ENCODE data around the gene BNIP3.
"Not testable (repeated sequence)": the region's sequence is repeated elsewhere in the genome, so short reads cannot be mapped to it uniquely, and the experiment has no call there.

BNIP3 gene

DNA sequence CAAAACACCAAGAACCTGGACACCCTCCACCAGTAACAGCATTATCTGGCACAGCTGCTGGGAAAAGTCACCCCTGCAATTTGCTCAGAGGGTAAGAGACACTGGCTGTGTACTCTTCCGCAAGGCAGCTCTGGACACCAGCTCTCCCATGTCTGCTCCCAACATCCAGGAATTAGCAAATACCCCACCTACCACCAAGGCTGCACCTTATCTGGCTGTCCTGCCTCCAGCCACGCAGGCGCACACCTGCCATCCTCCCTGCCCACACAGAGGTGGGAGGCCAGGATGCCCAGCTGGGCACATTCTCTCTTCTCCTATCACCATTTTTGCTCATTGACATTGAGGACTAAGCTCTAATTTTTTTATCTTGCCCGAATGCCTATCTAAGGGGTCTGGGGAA, 20.3 kb upstream of the BNIP3 start:
- DNase-seq (ENCODE audit: low read depth in 2 of 2): no peak

DNA sequence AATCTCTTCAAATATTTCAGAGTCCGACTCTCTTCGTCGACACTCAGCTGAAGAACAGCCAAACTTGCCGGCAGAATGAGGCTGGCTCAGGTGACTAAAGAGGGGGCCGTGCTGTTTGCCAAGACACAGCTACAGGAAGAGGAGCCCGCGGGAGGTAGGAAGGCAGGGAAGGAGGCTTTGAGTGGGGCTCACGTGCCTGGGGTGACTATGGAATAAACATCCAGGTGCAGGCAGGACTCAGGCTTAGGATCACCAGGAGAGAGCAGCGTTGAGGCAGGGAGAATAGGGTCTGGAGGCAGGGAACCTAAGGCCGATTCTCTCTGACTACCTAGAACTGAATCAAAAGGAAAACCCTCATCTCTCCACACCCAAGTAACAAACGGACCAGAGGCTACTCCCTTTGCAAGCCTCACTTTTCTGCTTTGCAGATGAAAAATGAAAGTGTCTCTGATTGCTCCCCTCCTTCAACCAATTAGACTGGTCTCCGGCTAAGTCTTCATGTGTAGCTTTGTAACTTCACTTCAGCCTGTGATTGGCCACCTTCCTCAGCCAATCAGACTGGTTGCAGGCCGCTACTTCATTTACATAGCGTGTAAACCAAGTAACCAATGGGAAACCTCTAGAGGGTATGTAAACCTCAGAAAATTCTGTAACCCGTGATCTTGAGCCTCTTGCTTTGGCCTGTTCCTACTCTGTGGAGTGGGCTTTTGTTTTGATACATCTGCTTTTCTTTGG, 19.7 kb upstream of the BNIP3 start:
- DNase-seq (ENCODE audit: low read depth in 2 of 2): no peak

DNA sequence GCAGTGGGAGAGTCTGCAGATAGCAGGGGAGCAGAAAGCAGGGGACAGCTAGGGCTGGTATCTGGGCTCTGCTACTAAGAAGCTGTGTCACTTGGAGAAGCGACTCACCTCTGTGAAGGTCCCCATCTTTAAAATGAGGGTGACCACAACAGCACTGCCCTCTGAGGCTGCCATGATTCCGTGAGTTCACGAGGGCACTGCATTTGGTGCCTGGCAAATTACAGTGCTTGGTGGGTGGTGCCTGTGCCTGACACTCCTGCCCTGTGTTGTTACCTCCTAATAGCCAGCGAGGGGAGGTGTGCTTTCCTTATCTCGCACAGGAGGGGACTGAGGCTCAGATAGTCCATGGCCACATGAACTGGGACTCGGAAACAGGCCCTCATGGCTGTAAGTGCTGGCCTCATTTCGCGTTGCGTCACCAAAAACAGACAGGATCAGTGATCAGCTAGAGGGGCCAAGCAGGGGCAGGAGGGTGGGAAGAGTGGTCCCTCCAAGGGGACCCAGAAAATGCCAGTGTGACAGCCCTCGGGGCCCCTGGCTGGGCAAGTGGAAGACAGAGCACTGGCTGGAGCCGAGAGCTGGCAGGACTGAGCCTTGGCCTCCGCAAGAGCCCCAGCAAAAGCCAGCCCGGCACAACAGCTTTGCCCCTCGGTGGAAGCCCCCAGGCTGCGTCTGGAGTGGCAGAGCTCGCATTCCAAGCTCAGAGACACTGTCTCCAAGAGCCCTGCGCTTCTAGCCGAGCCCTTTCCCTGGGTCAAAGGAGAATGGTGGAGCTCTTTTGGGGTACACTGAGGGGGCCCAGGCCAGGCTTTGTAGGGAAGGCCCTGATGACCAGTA, 17.3 kb upstream of the BNIP3 start:
- DNase-seq (ENCODE audit: low read depth in 2 of 2): no peak

DNA sequence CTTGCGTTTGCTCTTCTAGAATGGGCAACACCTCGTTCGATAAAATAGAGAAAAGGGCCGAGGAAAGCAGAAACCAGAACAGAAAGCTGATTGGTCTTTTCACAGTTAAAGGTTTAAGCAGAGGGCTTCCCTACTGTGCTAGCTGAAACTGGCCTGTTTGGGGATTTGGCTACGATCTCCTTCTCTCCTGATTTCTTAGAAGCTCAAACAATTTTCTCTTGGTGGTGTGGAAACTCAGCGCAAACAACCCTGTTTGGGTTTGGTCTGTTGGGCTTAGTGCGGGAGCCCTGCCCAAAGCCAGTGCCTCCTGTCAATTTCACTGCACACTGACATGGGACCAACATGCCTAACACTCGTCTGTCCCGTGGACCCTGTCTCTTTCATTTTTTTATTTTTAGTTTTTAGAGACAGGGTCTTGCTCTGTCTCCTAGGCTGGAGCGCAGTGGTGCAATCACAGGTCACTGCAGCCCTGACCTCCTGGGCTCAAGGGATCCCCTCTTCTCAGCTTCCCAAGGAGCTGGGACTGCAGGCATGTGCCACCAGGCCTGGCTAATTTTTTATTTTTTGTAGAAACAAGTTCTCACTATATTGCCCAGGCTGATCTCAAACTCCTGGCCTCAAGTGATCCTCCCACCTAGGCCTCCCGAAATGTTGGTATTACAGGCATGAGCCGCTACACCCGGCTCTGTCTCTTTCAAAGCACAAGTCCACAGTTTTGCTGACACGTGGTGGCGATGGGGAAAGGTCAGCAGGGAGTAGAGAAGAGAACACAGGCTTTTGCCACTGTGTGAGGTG, 16.5 kb upstream of the BNIP3 start:
- DNase-seq (ENCODE audit: low read depth in 2 of 2): no peak

DNA sequence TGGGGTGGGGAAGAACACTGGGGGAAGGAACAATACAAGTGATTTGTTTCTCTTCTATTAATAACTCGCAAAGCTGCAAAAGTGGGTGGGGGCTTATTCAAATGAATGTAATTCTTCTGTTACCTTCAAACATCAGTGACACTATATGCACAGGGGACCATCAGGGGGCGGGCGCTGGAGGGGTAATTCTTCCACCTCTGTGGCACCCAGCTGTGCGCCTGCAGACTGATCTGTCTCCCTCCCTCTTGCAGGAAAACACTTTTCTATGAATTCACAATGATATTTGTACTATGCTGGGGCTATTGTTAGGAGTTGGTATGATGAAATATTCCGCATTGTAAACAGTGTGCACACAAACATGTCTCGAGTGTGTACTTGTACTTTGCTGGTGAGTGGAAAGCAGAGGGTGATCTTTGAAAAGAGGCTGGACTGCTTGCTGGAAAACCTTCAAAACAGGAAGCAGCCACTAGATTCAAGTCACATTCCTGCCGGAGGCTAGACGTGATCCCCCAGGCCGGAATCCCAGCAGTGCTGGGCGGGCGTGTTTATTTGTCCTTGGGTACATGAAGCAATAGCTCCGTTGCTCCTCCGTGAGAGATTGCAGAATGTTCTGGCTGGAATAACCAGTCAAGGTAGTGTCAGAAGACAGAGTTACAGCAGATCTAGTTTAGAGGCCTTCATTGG, 15.8 kb upstream of the BNIP3 start:
- no peak for DNase-seq (ENCODE audit: low read depth in 2 of 2)

DNA sequence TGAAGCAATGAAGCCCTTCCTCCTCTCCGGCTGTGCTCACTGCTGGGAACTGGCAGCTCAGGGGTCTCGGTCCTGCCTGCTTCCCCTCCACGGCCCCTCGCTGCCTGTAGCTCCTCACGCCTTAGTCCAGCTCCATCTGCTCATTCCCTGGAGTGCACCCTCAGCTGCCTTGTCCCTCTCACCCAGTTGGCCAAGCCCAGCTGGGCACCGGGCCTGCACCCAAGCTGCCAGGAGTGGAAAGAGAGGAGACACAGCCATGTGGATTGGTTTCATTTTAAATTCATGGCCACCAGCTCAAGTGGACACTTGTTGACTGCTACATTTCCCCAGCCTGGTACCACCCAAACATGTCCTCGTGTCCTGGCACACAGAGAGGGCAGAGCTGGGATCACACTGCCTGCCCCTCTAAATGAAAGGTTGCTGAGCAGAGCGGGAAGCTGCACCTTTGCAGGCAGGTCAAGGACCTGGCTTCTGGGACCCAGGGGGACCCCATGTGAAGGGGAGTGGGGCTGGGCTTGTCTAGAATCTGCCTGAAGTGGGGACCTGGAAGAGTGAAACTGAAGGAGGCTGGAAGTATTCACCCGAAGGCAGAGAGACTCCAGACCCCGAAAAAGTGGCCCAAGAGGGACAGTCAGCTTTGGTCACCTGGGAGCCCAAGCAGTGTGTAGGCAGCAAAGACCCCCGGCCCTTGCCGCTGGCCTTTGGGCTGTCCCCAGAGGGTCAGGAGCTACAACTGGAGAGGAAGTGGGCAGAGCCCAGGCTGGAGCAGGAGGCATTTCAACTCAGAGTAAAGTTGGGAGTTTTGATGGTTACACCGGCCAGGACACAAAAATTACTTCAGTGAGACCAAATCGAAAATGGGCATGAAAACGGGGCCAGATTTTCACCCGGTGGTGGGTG, 15.0 kb upstream of the BNIP3 start:
- DNase-seq (ENCODE audit: low read depth in 2 of 2): no peak

DNA sequence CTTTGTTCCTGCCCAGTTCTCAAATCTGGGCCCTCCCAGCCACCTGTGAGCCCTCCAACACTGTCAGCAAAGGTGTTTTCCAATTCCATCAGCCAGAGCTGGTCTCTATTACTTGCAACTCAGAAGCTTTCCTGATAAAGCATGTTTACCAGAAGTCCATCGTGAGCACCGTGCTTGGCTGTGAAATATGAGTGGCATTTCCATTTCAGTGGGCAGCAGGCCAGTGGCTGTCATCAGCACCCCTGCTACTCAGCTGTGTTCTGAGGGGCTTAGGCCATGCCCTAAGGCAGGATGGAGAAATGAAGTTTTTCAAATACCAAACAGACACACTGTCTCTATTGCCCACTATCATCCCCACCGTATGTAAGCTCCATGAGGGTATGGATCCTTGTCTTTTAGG, 12.7 kb upstream of the BNIP3 start:
- no peak for DNase-seq (ENCODE audit: low read depth in 2 of 2)

DNA sequence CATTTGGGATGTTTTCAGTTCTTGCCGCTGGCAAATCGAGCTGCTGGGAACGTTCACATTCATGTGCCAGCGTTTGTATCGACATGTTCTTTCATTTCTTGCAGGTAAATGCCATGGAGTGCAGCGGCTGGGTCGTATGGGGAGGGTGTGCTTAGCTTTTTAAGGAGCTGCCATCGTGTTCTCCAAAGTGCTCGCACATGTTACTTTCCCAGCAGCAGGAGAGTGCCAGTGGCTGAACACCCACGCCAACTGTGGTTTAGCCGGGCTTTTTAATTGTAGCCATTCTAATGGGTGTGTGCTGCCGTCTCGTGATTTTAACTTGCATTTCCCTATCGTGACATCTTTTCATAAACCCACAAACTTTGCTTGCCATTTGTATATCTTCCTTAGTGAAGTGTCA, 11.6 kb upstream of the BNIP3 start:
- DNase-seq (ENCODE audit: low read depth in 2 of 2): no peak

DNA sequence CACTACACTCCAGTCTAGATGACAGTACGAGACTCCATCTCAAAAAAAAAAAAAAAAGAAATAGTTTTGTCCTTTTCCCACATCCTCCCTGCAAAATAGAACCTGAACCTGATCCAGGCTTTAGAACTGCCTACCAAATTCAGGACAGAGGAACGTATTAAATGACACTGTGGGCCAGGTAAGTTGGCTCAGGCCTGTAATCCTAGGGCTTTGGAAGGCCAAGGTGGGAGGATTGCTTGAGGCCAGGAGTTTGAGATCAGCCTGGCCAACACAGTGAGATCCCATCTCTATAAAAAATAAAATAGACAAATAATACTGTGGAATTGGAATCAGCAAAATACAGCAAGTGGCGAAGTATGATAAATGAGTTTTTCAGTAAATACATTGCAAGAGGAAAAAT, 10.0 kb upstream of the BNIP3 start:
- no peak for DNase-seq (ENCODE audit: low read depth in 2 of 2)

DNA sequence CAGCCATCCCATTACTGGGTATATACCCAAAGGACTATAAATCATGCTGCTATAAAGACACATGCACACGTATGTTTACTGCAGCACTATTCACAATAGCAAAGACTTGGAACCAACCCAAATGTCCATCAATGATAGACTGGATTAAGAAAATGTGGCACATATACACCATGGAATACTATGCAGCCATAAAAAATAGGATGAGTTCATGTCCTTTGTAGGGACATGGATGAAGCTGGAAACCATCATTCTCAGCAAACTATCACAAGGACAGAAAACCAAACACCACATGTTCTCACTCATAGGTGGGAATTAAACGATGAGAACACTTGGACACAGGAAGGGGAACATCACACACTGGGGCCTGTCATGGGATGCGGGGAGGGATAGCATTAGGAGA, 6.1 kb upstream of the BNIP3 start:
- DNase-seq (ENCODE audit: low read depth in 2 of 2): not testable (repeated sequence)

DNA sequence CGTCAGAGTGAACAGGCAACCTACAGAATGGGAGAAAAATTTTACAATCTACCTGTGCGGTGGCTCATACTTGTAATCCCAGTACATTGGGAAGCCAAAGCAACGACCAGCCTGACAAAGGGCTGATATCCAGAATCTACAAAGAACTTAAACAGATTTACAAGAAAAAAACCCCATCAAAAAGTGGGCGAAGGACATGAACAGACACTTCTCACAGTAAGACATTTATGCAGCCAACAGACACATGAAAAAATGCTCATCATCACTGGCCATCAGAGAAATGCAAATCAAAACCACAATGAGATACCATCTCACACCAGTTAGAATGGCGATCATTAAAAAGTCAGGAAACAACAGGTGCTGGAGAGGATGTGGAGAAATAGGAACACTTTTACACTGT, 5.6 kb upstream of the BNIP3 start:
- not testable (repeated sequence) for DNase-seq (ENCODE audit: low read depth in 2 of 2)

DNA sequence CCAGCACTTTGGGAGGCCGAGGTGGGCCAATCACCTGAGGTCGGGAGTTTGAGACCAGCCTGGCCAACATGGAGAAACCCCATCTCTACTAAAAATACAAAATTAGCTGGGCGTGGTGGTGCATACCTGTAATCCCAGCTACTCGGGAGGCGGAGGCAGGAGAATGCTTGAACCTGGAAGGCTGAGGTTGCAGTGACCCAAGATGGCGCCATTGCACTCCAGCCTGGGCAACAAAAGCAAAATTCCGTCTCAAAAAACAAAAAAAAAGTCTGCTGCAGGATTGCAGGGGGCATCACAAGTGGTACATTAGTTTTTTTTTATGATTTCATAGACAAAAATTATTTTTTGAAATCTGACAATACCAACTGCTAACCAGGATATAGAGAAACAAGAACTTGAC, 5.1 kb upstream of the BNIP3 start:
- not testable (repeated sequence) for DNase-seq (ENCODE audit: low read depth in 2 of 2)

DNA sequence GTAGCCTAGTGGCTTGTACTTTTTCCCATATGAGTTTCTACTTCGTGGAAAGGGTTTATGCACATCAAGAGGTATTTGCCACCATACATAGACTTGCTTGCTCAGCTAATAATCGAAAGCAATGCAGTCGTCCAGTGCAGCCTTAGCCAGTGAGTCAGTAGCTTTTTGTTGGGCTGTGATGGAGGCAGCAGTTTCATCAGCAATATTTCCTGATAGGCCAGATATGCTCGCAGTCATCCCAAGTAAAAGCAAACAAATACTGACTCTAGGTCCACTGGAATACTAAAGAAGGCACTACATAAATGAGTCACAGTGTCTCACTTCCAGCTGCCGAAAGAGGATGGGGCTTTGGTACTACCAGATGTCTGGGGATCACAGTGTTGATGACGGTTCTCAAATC, 2.1 kb upstream of the BNIP3 start:
- no peak for DNase-seq (ENCODE audit: low read depth in 2 of 2)

DNA sequence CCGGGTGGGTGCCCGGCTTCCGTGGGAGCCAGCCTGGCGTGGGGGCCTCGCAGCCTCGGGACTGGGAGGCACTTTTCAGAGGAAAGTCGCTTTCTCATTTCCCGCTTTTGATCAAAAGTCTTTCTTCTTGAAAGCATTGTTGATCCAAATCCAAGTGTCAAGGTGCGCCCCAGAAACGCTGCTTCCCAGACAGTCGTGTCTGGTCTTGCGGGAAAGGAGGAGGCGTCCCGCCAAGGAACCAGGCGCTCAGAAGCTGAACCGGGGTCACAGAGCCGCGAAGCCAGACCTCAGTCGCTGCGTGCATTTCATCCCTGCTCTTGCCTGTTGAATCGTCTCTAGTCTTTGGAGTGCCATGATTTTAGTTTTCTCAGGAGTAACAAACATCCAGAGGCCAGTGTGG, 1.1 kb upstream of the BNIP3 start:
- DNase-seq (ENCODE audit: low read depth in 2 of 2): no peak

DNA sequence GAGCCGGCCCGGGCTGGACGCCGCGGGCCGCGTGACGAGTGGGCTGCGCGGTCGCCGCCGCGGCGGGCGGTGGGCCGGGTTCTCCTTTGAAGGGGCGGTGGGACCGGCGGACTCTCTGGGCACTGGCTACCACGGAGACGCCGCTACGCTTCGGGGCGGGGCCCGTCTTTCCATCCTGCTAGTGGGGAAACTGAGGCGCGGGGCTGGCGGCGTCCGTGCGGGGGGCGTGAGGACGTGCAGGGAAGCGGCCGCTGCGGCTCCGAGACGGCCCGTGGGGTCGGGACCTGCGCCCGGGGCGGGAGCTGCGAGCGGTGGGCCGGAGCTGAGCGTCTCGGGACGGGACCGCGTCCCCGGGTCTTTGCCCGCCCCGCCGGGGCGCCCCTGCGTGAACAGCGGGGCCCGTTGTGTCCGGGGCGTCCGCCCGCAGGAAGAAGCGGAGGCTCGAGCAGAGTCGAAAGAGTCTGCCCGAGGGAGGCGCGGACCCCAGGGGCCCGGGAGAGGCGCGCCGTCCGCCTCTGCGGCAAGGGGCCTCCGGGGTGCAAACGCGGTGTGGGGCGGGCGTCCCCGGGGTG, 548 bp upstream of the BNIP3 start:
- no peak for DNase-seq (ENCODE audit: low read depth in 2 of 2)

DNA sequence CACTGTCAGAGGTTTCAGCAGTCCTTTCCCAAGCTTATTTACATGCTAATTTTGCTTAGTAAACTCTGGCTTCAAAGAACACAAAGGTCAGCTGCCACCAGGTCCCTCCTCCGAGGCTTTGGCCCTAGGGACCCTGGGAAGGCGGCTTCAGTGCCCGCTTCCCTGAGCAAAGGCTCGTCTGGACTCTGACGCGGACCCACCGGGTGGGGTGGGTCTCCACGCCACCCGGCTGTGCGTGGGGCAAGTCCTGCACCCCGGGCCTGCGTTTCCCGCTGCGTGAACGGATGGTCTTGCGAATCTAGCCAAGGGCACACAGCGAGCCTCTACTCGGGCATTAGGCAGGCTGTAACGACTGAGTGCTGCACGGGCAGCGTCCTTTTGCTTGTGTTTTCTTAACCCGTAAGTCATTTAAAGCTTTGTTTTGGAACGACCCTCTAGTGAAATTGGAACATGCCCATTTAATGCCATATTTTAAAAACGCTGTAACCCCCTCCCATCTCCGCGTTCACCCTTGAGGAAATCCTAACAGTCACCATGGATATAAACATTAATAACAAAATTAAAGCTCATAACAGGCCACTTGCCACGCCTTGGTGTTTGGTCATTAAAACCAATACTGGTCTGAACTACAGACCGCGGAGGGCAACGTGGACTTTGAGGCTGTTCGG, 828 bp downstream of the BNIP3 start:
- no peak for DNase-seq (ENCODE audit: low read depth in 2 of 2)

DNA sequence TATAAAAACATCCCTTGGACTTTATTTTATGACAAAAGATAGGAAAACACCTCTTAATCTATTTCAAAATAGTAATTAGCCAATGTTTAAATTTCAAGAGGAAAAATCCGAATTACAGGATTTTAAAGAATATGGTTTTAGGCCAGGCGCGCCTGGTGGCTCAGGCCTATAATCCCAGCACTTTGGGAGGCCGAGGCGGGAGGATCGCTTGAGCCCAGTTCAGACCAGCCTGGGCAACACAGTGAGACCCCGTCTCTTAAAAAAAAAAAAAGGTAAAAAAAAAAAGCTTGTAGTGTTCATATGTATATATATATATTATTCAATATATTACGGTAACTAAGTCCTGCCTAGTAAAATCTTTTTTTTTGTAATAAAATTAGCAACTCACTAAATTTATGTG, 1.4 kb downstream of the BNIP3 start:
- DNase-seq (ENCODE audit: low read depth in 2 of 2): no peak

DNA sequence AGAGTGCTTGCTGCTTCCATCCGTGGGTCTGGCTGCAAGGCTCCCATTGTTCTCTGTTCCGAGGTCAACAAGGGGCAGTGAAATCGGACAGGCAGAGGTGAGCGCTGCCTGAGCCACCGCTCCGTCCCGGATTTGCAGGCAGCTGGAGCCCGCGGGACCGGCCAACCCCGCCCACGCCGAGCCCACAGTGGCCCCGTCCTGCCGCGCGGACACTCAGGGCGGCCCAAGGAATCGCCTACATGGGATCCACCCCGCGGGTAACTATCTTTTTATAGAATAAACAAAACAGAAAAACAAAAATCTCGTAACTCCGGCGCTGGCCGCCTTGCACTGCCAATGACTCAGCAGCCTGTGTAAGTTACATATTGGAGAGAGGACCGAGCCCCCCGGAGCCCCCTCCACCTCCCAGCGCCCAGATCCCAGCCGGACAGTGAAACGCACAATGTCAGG, 1.9 kb downstream of the BNIP3 start:
- DNase-seq (ENCODE audit: low read depth in 2 of 2): no peak

DNA sequence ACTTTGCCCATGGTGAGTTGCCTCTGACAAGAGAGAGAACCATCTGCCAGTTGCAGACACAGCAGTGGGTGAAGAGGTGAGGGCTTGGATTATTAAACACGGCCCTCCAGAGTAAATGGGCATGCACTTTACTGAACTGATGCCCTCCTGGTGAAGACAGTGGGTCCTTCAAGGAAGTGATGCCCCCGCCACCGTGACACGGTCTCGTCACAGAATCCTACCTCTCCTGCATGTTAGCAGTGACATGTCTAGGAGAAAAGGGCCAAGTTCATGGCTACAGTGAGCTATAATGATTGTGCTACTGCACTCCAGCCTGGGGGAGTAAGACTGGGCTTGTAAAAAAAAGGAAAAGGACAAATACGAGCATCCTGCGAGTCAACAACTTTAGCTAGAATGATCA, 2.4 kb downstream of the BNIP3 start:
- DNase-seq (ENCODE audit: low read depth in 2 of 2): no peak

DNA sequence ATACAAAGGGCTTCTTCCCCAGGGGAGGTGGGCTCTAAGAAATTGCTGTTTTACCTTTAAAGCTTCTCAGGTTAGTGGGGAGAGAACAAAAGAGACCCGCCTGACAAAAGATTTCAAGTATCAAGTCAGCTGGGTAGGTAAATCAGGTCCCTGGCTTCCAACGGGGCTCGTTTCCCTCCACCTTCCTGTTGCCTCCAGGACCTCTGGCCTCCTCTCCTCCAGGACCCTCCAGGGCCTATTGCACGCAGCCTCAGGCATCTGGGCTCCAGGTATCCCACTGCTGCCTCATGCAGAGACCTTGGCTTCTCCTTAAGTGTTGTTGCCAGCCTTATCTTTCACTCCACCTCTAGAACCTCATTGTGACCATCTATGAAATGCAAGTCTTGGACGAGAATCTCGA, 2.9 kb downstream of the BNIP3 start:
- no peak for DNase-seq (ENCODE audit: low read depth in 2 of 2)

All from stimulated activated CD8-positive, alpha-beta memory T cell treated with anti-CD3 and anti-CD28 coated beads, Interleukin-15, amount 100 ng/mL, for 4 hours (primary cell).